Measurements from ENCODE around the gene OTOS.

GRCh38 chr2:240112914-240113690, 27.4 kb downstream of the OTOS start:
- TF ChIP-seq REST (IDR thresholded peaks at IDR 0.05; ENCODE audit: low read depth) (no peak), RAD21 (IDR thresholded peaks at IDR 0.05; ENCODE audit: low read depth) (no peak)
